ENCODE measurements around the gene NDUFV2. TPM values are rescaled to one million over a fixed set of nuclear protein-coding genes. Genes with fewer than 3 reads are reported as not detected.
A peak's percentile ranks its signal among the peaks of the same experiment; 100 is the strongest.

Gene NDUFV2
- total RNA-seq, 1 donor from 2014 or later = 87.7 TPM

GRCh38 chr18:9108911-9109310, 6.4 kb downstream of the NDUFV2 start:
- intact Hi-C loops (cut with DNase I) = no loop called here

GRCh38 chr18:9109523-9109922, 7.0 kb downstream of the NDUFV2 start:
- DNase-seq (ENCODE audit: low spot score) (no peak), ATAC-seq (no peak)
- intact Hi-C loops (cut with DNase I) = no loop called here

More at GRCh38 chr18:9108911-9109310, 6.4 kb downstream of the NDUFV2 start:
- ATAC-seq = no peak
- DNase-seq (ENCODE audit: low spot score) = no peak

GRCh38 chr18:9113468-9114149, 11.1 kb downstream of the NDUFV2 start:
- DNase-seq (ENCODE audit: low spot score) (no peak), ATAC-seq (no peak)
- intact Hi-C loops (cut with DNase I) = no loop called here

- intact Hi-C loops (cut with DNase I) = no loop called here
- ATAC-seq = no peak
- no peak for DNase-seq (ENCODE audit: low spot score)
Observed at GRCh38 chr18:9115984-9116383, 13.5 kb downstream of the NDUFV2 start.

GRCh38 chr18:9117980-9118841, 15.7 kb downstream of the NDUFV2 start:
- peak; percentile 15 for ATAC-seq
- intact Hi-C loops (cut with DNase I) = no loop called here
- no peak for DNase-seq (ENCODE audit: low spot score)

GRCh38 chr18:9120796-9121195, 18.3 kb downstream of the NDUFV2 start:
- intact Hi-C loops (cut with DNase I) = no loop called here
- no peak for ATAC-seq
- DNase-seq (ENCODE audit: low spot score) = no peak

GRCh38 chr18:9123520-9123919, 21.0 kb downstream of the NDUFV2 start:
- ATAC-seq = no peak
- intact Hi-C loops (cut with DNase I) = no loop called here
- no peak for DNase-seq (ENCODE audit: low spot score)

- intact Hi-C loops (cut with DNase I) = no loop called here
- DNase-seq (ENCODE audit: low spot score) = no peak
- no peak for ATAC-seq
Observed at GRCh38 chr18:9124824-9125223, 22.3 kb downstream of the NDUFV2 start.

GRCh38 chr18:9126337-9126736, 23.8 kb downstream of the NDUFV2 start:
- intact Hi-C loops (cut with DNase I) = no loop called here
- DNase-seq (ENCODE audit: low spot score) (no peak), ATAC-seq (no peak)

GRCh38 chr18:9130195-9130594, 27.7 kb downstream of the NDUFV2 start:
- intact Hi-C loops (cut with DNase I) = no loop called here
- ATAC-seq = no peak

GRCh38 chr18:9130806-9131205, 28.3 kb downstream of the NDUFV2 start:
- ATAC-seq (no peak), DNase-seq (ENCODE audit: low spot score) (no peak)
- intact Hi-C loops (cut with DNase I) = no loop called here

More at GRCh38 chr18:9130195-9130594, 27.7 kb downstream of the NDUFV2 start:
- no peak for DNase-seq (ENCODE audit: low spot score)

- ATAC-seq (no peak), DNase-seq (ENCODE audit: low spot score) (no peak)
- intact Hi-C loops (cut with DNase I) = no loop called here
Observed at GRCh38 chr18:9132628-9133027, 30.1 kb downstream of the NDUFV2 start.

GRCh38 chr18:9133225-9133624, 30.7 kb downstream of the NDUFV2 start:
- DNase-seq (ENCODE audit: low spot score) (no peak), ATAC-seq (no peak)
- intact Hi-C loops (cut with DNase I) = no loop called here

GRCh38 chr18:9135081-9135911, 32.8 kb downstream of the NDUFV2 start:
- ATAC-seq (no peak), DNase-seq (ENCODE audit: low spot score) (no peak)
- intact Hi-C loops (cut with DNase I) = no loop called here

- no peak for ATAC-seq
- intact Hi-C loops (cut with DNase I) = no loop called here
- DNase-seq (ENCODE audit: low spot score) = no peak
Observed at GRCh38 chr18:9135912-9136314, 33.4 kb downstream of the NDUFV2 start.

GRCh38 chr18:9136315-9137155, 34.0 kb downstream of the NDUFV2 start, which contains the start of gene ANKRD12:
ANKRD12 (plus strand) TSS chr18:9136781; CDS start chr18:9182433, 45,652 bp downstream.
- intact Hi-C loops (cut with DNase I) = no loop called here

GRCh38 chr18:9137168-9138066, 34.9 kb downstream of the NDUFV2 start:
- peak; percentile 78 for DNase-seq (ENCODE audit: low spot score)
- intact Hi-C loops (cut with DNase I) = no loop called here
- ATAC-seq = peak; percentile 28

More at GRCh38 chr18:9136315-9137155, 34.0 kb downstream of the NDUFV2 start, which contains the start of gene ANKRD12:
- ATAC-seq = peak; percentile 97
- DNase-seq (ENCODE audit: low spot score) = peak; percentile 98
